ENCODE results near the gene COMMD10. TPM values are rescaled to one million over a fixed set of nuclear protein-coding genes. Genes with fewer than 3 reads are reported as not detected.

Gene COMMD10
- total RNA-seq, 3 donors from 2014 or later, result 37.6 to 57.8 (median 54.1) TPM

GRCh38 chr5:116272281-116272941, 187.6 kb downstream of the COMMD10 start:
- TF ChIP-seq POLR2A (IDR thresholded peaks at IDR 0.05) (no peak), POLR2AphosphoS5 (IDR thresholded peaks at IDR 0.05) (no peak), CTCF (IDR thresholded peaks at IDR 0.05) (no peak)
- H3K4me1 ChIP-seq, result no peaks in the 10 kb centered on the region
- no peaks in the 10 kb centered on the region for H3K27me3 ChIP-seq
- peaks cover 0 to 23% of the 10 kb centered on the region in 2 donors for H3K9me3 ChIP-seq
- H3K36me3 ChIP-seq, result no peaks in the 10 kb centered on the region
- intact Hi-C loops (cut with DNase I; ENCODE audit: low total_unique reads), result no loop called here
- H3K27ac ChIP-seq, result peak overlapping the region in 1 of 2 donors; percentile 16
- no peak overlapping the region for H3K4me3 ChIP-seq
- no peak for DNase-seq (ENCODE audit: low spot score in 2 of 2)

- intact Hi-C loops (cut with DNase I; ENCODE audit: low total_unique reads), result no loop called here
- no peak for TF ChIP-seq CTCF (IDR thresholded peaks at IDR 0.05)
- TF ChIP-seq POLR2A (IDR thresholded peaks at IDR 0.05), result no peak
- TF ChIP-seq POLR2AphosphoS5 (IDR thresholded peaks at IDR 0.05), result no peak
- Histone ChIP-seq H3K27me3 (no peaks in the 10 kb centered on the region), H3K4me1 (no peaks in the 10 kb centered on the region), H3K9me3 (peaks cover 0 to 30% of the 10 kb centered on the region in 2 donors), H3K27ac (no peak overlapping the region), H3K4me3 (no peak overlapping the region), H3K36me3 (no peaks in the 10 kb centered on the region)
- no peak for DNase-seq (ENCODE audit: low spot score in 2 of 2)
These were observed 188.8 kb downstream of the COMMD10 start for GRCh38 chr5:116273448-116274242.

- Histone ChIP-seq H3K27me3 (no peaks in the 10 kb centered on the region), H3K9me3 (peaks cover 0 to 30% of the 10 kb centered on the region in 2 donors), H3K4me1 (no peaks in the 10 kb centered on the region), H3K36me3 (no peaks in the 10 kb centered on the region), H3K4me3 (no peak overlapping the region), H3K27ac (no peak overlapping the region)
- TF ChIP-seq POLR2A (IDR thresholded peaks at IDR 0.05) (no peak), POLR2AphosphoS5 (IDR thresholded peaks at IDR 0.05) (no peak), CTCF (IDR thresholded peaks at IDR 0.05) (no peak)
- intact Hi-C loops (cut with DNase I; ENCODE audit: low total_unique reads), result no loop called here
- DNase-seq (ENCODE audit: low spot score in 2 of 2), result no peak
These were observed 189.4 kb downstream of the COMMD10 start for GRCh38 chr5:116274251-116274650.

- Histone ChIP-seq H3K27ac (no peak overlapping the region), H3K4me1 (no peaks in the 10 kb centered on the region), H3K27me3 (no peaks in the 10 kb centered on the region), H3K4me3 (no peak overlapping the region), H3K9me3 (peaks cover 0 to 30% of the 10 kb centered on the region in 2 donors), H3K36me3 (no peaks in the 10 kb centered on the region)
- intact Hi-C loops (cut with DNase I; ENCODE audit: low total_unique reads), result no loop called here
- TF ChIP-seq POLR2AphosphoS5 (IDR thresholded peaks at IDR 0.05) (no peak), POLR2A (IDR thresholded peaks at IDR 0.05) (no peak), CTCF (IDR thresholded peaks at IDR 0.05) (no peak)
- no peak for DNase-seq (ENCODE audit: low spot score in 2 of 2)
These were observed 190.5 kb downstream of the COMMD10 start for GRCh38 chr5:116275282-116275681.

- Histone ChIP-seq H3K27me3 (no peaks in the 10 kb centered on the region), H3K27ac (no peak overlapping the region), H3K36me3 (no peaks in the 10 kb centered on the region), H3K4me3 (no peak overlapping the region), H3K9me3 (peaks cover 0 to 30% of the 10 kb centered on the region in 2 donors), H3K4me1 (no peaks in the 10 kb centered on the region)
- no peak for TF ChIP-seq POLR2AphosphoS5 (IDR thresholded peaks at IDR 0.05)
- TF ChIP-seq CTCF (IDR thresholded peaks at IDR 0.05), result no peak
- TF ChIP-seq POLR2A (IDR thresholded peaks at IDR 0.05), result no peak
- intact Hi-C loops (cut with DNase I; ENCODE audit: low total_unique reads), result no loop called here
- no peak for DNase-seq (ENCODE audit: low spot score in 2 of 2)
These were observed 192.1 kb downstream of the COMMD10 start for GRCh38 chr5:116276952-116277351.
